HEK293 (cell line): Measurements from ENCODE around the gene USP8.
A peak's percentile ranks its signal among the peaks of the same experiment; 100 is the strongest.

Experiments
- CTCF ChIA-PET: fragments of 350-600 bp; formaldehyde crosslinking; extraction: SDS; loops from one replicate; lab custom pipeline; 2021; ENCODE audit warnings: antibody characterized with exemption; lab: Yijun Ruan, JAX
- POLR2A ChIA-PET: fragments of 300-600 bp; formaldehyde crosslinking; extraction: SDS; loops from one replicate; lab custom pipeline; 2020; ENCODE audit warnings: antibody characterized with exemption, inconsistent platforms; lab: Yijun Ruan, JAX
- H3K27ac ChIP-seq: fragments of 200-500 bp; sonication (Bioruptor generic); 2 replicates; pipeline ENCODE4 v1.5.1; 2014; ENCODE audit warnings: low read depth, low read length, control low read depth, inconsistent platforms; ENCODE audit errors: extremely low read depth
- H3K36me3 ChIP-seq, 2 experiments: fragments of 200-500 bp in 1 of 2; sonication (Bioruptor generic) in 1 of 2; 1 replicate in 1 of 2; 2 replicates in 1 of 2; pipeline ENCODE4 v1.5.1; 2014 to 2017; ENCODE audit warnings: inconsistent platforms in 2 of 2, low read length in 2 of 2; ENCODE audit not compliant: control insufficient read depth in 2 of 2, insufficient read depth in 1 of 2
- H3K4me1 ChIP-seq: fragments of 200-500 bp; sonication (Bioruptor generic); 2 replicates; pipeline ENCODE4 v1.5.1; 2014; ENCODE audit warnings: mild to moderate bottlenecking, low read length, inconsistent platforms; ENCODE audit not compliant: control insufficient read depth, insufficient read depth
- H3K4me3 ChIP-seq: 2 replicates; pipeline ENCODE4 v1.5.1; 2011; ENCODE audit warnings: low read depth, mild to moderate bottlenecking, control low read depth, low read length, moderate library complexity
- H3K9me3 ChIP-seq: fragments of 200-500 bp; sonication (Bioruptor generic); 2 replicates; pipeline ENCODE4 v1.5.1; 2014; ENCODE audit warnings: low read depth, low read length, inconsistent platforms; ENCODE audit not compliant: control insufficient read depth, insufficient read depth
- GFI1B ChIP-seq: fragments of 450-650 bp; formaldehyde crosslinking; IDR thresholded peaks from 2 replicates; pipeline ENCODE4 v1.5.1; 2016; ENCODE audit warnings: missing biosample characterization, missing genetic modification characterization
- GLI4 ChIP-seq: fragments of 450-650 bp; formaldehyde crosslinking; IDR thresholded peaks from 2 replicates; pipeline ENCODE4 v1.5.1; 2016; ENCODE audit warnings: missing biosample characterization, missing genetic modification characterization
- PRDM1 ChIP-seq: fragments of 450-650 bp; formaldehyde crosslinking; IDR thresholded peaks from 2 replicates; pipeline ENCODE4; 2016; ENCODE audit warnings: missing biosample characterization, missing genetic modification characterization
- ZNF18 ChIP-seq: fragments of 450-650 bp; formaldehyde crosslinking; IDR thresholded peaks from 2 replicates; pipeline ENCODE4 v1.5.1; 2016; ENCODE audit warnings: missing biosample characterization, missing genetic modification characterization
- ZNF2 ChIP-seq: fragments of 450-650 bp; formaldehyde crosslinking; IDR thresholded peaks from 2 replicates; pipeline ENCODE4 v1.5.1; 2016; ENCODE audit warnings: missing biosample characterization, missing genetic modification characterization
- ZNF223 ChIP-seq: fragments of 450-650 bp; formaldehyde crosslinking; IDR thresholded peaks from 2 replicates; pipeline ENCODE4 v1.5.1; 2016; ENCODE audit warnings: missing biosample characterization, missing genetic modification characterization
- ZNF23 ChIP-seq: fragments of 450-650 bp; formaldehyde crosslinking; IDR thresholded peaks from 2 replicates; pipeline ENCODE4 v1.5.1; 2016; ENCODE audit warnings: missing biosample characterization, missing genetic modification characterization, borderline replicate concordance
- ZNF488 ChIP-seq: fragments of 450-650 bp; formaldehyde crosslinking; IDR thresholded peaks from 2 replicates; pipeline ENCODE4 v1.5.1; 2016; ENCODE audit warnings: missing biosample characterization, missing genetic modification characterization
- ZNF513 ChIP-seq: fragments of 450-650 bp; IDR thresholded peaks from 2 replicates; pipeline ENCODE4 v1.5.1; 2018; ENCODE audit warnings: missing biosample characterization, missing genetic modification characterization
- ZNF530 ChIP-seq: fragments of 450-650 bp; formaldehyde crosslinking; IDR thresholded peaks from 2 replicates; pipeline ENCODE4 v1.5.1; 2016; ENCODE audit warnings: low read depth, missing biosample characterization, missing genetic modification characterization
- ZNF610 ChIP-seq: fragments of 450-650 bp; formaldehyde crosslinking; IDR thresholded peaks from 2 replicates; pipeline ENCODE4 v1.5.1; 2016; ENCODE audit warnings: missing biosample characterization, missing genetic modification characterization, borderline replicate concordance
- ZNF660 ChIP-seq: fragments of 450-650 bp; IDR thresholded peaks from 2 replicates; pipeline ENCODE4 v1.5.1; 2018; ENCODE audit warnings: missing biosample characterization, mild to moderate bottlenecking, missing genetic modification characterization
- ZNF664 ChIP-seq: fragments of 450-650 bp; formaldehyde crosslinking; IDR thresholded peaks from 2 replicates; pipeline ENCODE4 v1.5.1; 2016; ENCODE audit warnings: missing biosample characterization, missing genetic modification characterization
- ZNF776 ChIP-seq: fragments of 450-650 bp; formaldehyde crosslinking; IDR thresholded peaks from 2 replicates; pipeline ENCODE4 v1.5.0; 2017; ENCODE audit warnings: missing biosample characterization, missing genetic modification characterization, borderline replicate concordance
- ZSCAN23 ChIP-seq: fragments of 450-650 bp; formaldehyde crosslinking; IDR thresholded peaks from 2 replicates; pipeline ENCODE4 v1.5.1; 2016; ENCODE audit warnings: missing biosample characterization, missing genetic modification characterization
- TF ChIP-seq, protein P1 (sequence below): fragments of 450-650 bp; formaldehyde crosslinking; optimal IDR thresholded peaks from 2 replicates; pipeline ENCODE3; 2016; ENCODE audit warnings: missing biosample characterization, mild to moderate bottlenecking, missing genetic modification characterization
- TF ChIP-seq, protein P2 (sequence below): fragments of 450-650 bp; formaldehyde crosslinking; IDR thresholded peaks from 2 replicates; pipeline ENCODE4 v1.5.1; 2016; ENCODE audit warnings: missing biosample characterization, missing genetic modification characterization

The USP8 gene

DNA sequence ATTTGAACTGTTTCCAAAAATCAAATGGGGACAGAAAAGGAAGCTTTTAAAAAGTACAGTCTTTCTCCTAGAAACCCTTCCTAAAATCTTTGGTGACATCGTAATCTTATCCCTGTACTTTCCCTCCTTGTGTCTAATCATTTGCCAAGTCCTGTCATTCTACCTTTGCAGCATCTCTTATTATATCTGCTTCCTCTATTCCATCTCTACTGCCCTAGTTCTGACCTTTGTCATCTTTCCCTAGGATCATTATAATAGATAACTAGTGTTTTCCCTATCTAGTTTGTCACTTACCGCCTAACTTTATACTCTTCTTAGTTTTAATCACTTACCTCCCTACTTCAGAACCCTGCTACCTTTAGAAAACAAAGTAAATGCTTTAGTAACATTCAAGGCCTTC lies 11.6 kb downstream of the USP8 start:
- Histone ChIP-seq H3K27ac (no peak overlapping the region), H3K9me3 (no peaks in the 10 kb centered on the region), H3K4me1 (no peaks in the 10 kb centered on the region), H3K36me3 (peaks cover 8 to 29% of the 10 kb centered on the region in 2 experiments; a peak in 2 of 3 replicates), H3K4me3 (no peak overlapping the region)
- POLR2A ChIA-PET = no interaction called here
- TF ChIP-seq ZSCAN23 (tag by site-specific recombination) = no peak
- TF ChIP-seq PRDM1 (tag by site-specific recombination) = 0 out of 2 replicates have a peak, but pooled peaks have one; percentile 7
- CTCF ChIA-PET = no interaction called here

DNA sequence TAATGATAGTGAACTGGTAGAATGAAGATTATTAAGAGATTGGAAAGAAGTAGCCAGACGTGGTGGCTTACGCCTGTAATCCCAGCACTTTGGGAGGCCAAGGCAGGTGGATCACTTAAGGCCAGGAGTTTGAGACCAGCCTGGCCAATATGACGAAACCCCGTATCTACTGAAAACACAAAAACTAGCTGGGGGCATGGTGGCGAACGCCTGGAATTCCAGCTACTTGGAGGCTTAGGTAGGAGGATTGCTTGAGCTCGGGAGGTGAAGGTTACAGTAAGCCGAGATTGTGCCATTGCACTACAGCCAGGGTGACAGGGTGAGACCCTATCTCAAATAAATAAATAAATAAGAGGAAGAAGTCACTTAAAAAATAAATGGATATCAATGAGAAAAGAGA lies 14.0 kb downstream of the USP8 start:
- H3K4me1 ChIP-seq = no peaks in the 10 kb centered on the region
- no peak overlapping the region for H3K4me3 ChIP-seq
- H3K9me3 ChIP-seq = no peaks in the 10 kb centered on the region
- no peak for TF ChIP-seq ZNF660 (tag by site-specific recombination)
- TF ChIP-seq, protein P1, sequence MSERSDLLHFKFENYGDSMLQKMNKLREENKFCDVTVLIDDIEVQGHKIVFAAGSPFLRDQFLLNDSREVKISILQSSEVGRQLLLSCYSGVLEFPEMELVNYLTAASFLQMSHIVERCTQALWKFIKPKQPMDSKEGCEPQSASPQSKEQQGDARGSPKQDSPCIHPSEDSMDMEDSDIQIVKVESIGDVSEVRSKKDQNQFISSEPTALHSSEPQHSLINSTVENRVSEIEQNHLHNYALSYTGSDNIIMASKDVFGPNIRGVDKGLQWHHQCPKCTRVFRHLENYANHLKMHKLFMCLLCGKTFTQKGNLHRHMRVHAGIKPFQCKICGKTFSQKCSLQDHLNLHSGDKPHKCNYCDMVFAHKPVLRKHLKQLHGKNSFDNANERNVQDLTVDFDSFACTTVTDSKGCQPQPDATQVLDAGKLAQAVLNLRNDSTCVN = no peak
- TF ChIP-seq ZNF2 (tag by site-specific recombination) = no peak
- TF ChIP-seq ZNF488 (tag by site-specific recombination) = no peak
- TF ChIP-seq ZNF23 = no peak
- TF ChIP-seq ZNF513 (tag by site-specific recombination) = no peak
- TF ChIP-seq GLI4 (tag by site-specific recombination) = no peak
- TF ChIP-seq, all 188 proteins: peak for 0
- ChIA-PET POLR2A (no interaction called here), CTCF (no interaction called here)
- Histone ChIP-seq H3K36me3 (peaks cover 13 to 39% of the 10 kb centered on the region in 2 experiments; a peak in 2 of 3 replicates), H3K27ac (no peak overlapping the region)

GRCh38 chr15:50440932-50441331 lies 16.7 kb downstream of the USP8 start:
- no peak overlapping the region for H3K27ac ChIP-seq

More at GRCh38 chr15:50440932-50441331, 16.7 kb downstream of the USP8 start:
- POLR2A ChIA-PET = no interaction called here
- CTCF ChIA-PET = no interaction called here
- peaks cover 13 to 49% of the 10 kb centered on the region in 2 experiments; a peak in 2 of 3 replicates for H3K36me3 ChIP-seq
- no peaks in the 10 kb centered on the region for H3K4me1 ChIP-seq
- no peak overlapping the region for H3K4me3 ChIP-seq
- no peaks in the 10 kb centered on the region for H3K9me3 ChIP-seq
- no peak for TF ChIP-seq ZNF18 (tag by site-specific recombination)
- TF ChIP-seq GLI4 (tag by site-specific recombination) = no peak
- no peak for TF ChIP-seq ZNF776 (tag by site-specific recombination)
- no peak for TF ChIP-seq ZNF530
- peak; percentile 95 for TF ChIP-seq ZNF610 (tag by site-specific recombination)
- TF ChIP-seq, protein P2, sequence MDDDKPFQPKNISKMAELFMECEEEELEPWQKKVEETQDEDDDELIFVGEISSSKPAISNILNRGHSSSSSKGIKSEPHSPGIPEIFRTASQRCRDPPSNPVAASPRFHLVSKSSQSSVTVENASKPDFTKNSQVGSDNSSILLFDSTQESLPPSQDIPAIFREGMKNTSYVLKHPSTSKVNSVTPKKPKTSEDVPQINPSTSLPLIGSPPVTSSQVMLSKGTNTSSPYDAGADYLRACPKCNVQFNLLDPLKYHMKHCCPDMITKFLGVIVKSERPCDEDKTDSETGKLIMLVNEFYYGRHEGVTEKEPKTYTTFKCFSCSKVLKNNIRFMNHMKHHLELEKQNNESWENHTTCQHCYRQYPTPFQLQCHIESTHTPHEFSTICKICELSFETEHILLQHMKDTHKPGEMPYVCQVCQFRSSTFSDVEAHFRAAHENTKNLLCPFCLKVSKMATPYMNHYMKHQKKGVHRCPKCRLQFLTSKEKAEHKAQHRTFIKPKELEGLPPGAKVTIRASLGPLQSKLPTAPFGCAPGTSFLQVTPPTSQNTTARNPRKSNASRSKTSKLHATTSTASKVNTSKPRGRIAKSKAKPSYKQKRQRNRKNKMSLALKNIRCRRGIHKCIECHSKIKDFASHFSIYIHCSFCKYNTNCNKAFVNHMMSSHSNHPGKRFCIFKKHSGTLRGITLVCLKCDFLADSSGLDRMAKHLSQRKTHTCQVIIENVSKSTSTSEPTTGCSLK (tag by site-specific recombination) = no peak
- no peak for TF ChIP-seq GFI1B (tag by site-specific recombination)
- no peak for TF ChIP-seq ZNF223 (tag by site-specific recombination)
- no peak for TF ChIP-seq ZNF664
